ENCODE measurements around the gene MYO16. TPM values are rescaled to one million over a fixed set of nuclear protein-coding genes. Genes with fewer than 3 reads are reported as not detected.
"Not testable (repeated sequence)": the region's sequence is repeated elsewhere in the genome, so short reads cannot be mapped to it uniquely, and the experiment has no call there.

The MYO16 gene
- total RNA-seq, 2 experiments from 2014 or later: not detected

DNA sequence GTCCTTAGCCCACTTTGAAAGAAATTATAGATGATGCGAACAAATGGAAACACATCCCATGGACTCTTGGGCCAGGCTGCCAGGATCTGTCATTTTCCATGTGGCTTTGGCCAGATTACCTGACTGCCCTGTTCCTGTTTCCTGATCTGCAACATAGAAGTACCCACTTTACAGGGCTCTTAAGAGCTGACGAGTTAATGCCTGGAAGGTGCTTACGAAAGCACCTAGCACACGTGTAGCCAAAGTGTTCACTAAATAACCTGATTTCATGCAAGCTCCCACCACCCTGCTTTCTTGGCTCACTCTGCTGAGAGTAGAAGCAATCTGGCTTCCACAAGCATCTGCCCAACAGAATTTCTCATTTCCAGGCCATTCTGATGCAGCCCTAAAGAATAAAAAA lies 575.2 kb downstream of the MYO16 start:
- ChIA-PET POLR2A (no interaction called here), CTCF (no interaction called here)

DNA sequence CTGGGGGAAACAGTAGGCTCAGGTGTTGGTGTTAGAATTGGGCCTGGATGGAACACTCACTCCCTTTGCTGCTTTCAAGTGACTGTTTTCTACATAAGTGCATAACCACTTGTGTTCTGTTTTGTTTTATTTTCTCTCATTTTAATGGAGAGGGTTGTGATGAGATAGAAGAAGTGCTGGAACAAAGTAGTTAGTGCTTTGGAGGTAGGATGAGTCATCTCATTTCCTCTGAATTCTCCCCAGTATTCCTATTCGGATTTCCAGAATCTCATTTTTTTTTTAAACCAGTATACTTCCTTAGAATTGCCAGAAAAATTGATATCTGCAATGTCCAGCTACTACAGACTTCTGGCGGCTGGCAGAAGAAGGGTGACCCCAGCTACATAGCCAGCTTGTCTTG lies 575.9 kb downstream of the MYO16 start:
- CTCF ChIA-PET: no interaction called here
- POLR2A ChIA-PET: no interaction called here

DNA sequence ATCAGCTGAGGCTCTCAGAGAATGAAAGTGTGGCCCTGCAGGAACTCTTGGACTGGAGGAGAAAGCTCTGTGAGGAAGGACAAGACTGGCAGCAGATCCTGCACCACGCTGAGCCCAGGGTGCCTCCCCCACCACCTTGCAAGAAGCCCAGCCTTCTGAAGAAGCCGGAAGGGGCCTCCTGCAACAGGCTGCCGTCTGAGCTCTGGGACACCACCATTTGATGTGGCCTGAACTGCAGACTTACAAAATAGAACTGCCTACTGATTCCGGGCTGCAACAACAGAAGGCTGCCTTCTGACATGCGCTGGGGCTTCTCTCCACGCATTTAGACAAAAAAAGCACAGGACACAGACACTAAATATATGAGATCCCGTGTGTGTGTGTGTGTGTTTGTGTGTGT lies 577.2 kb downstream of the MYO16 start:
- CTCF ChIA-PET: no interaction called here
- POLR2A ChIA-PET: no interaction called here

DNA sequence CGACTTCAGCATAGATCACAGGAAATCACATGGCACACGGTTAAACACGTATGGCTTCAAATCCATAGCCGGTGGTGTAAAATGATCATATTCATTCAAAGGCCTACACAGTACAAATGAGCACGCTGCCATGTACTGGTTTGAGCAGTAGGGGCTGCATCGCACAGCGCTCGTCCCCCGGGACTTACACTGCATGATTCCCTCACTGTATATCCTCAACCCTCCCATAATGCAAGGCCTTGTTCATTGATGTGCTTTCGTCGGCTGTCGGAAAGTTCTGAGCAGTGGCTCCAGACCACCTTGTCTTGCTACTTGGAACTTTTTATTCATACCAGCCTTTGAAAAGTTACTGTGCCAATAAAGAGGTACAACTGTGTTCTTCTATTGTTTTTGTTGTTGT lies 578.2 kb downstream of the MYO16 start:
- CTCF ChIA-PET: no interaction called here
- POLR2A ChIA-PET: no interaction called here

DNA sequence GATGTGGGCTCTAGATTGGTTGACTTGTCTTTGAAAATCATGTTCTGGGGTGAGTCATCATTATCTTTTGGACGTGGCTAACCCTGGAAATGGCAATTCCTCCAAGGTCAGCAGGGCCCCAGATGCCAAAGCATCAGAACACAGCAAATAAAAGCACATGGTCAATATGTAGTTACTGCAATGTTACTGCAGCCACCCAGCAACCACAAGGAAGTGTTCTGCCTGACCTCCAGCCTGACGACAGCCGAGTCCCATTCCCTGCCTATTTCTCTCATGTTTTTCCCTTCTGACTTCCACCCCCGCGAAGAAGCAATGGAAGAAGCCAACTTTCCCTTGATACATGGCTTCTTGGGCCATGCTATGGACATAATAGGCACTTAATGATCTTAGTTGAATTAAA lies 579.1 kb downstream of the MYO16 start:
- ChIA-PET CTCF (no interaction called here), POLR2A (no interaction called here)

DNA sequence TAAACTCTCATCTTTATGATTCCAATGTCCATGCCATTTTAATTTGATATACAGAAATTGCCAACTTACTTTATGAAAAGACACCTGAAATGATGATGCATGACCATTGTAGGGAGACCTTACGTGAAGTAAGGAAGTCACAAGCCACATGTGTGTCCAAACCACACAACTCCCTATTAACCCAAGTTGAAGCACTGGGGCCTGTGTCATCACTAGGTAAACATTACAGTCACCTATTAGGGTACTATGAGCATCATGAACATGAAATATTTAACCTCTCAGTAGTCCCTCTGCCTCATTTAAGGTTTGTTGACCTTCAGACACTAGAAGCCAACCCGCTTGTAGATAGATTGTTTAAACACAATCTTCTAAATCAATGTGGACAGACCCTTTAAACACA lies 580.1 kb downstream of the MYO16 start:
- ChIA-PET POLR2A (no interaction called here), CTCF (no interaction called here)

DNA sequence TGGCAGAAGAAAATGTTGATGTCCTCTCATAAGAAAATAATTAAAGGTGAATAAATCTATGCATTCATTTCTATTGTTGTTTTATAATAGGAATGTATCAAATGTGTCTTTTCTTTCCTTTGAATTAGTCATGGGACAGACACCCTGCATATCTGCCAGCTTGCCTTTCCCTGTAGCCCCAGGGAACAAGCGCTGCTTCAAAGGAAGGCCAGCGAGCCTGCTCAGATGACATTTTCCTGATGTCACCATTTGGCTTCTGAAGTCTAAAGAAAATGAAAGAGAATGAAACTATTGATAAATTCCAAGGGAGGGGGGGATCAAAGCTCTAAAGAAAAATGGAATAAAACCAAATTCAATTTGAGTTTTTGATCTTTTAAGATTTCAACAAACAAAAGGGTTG lies 582.2 kb downstream of the MYO16 start:
- CTCF ChIA-PET: no interaction called here
- POLR2A ChIA-PET: no interaction called here

DNA sequence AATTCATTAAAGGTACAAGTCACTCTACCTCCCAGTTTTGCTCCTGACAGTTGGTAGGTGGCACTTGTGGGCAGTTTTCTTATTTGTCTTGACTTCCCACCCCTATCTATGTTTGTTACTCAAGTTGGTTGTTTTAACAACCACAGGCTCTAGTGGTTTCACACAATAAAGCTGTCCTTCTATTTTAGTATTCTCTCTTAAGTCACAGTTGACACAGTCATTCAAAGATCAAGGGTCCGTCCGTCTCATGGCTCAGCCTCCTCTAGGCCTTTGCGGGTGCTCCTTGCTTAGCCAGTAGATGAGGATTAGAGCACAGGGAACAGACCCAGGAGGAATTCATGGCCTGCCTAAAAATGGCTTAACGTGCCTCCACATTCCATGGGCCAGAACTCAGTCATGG lies 583.2 kb downstream of the MYO16 start:
- POLR2A ChIA-PET: no interaction called here

DNA sequence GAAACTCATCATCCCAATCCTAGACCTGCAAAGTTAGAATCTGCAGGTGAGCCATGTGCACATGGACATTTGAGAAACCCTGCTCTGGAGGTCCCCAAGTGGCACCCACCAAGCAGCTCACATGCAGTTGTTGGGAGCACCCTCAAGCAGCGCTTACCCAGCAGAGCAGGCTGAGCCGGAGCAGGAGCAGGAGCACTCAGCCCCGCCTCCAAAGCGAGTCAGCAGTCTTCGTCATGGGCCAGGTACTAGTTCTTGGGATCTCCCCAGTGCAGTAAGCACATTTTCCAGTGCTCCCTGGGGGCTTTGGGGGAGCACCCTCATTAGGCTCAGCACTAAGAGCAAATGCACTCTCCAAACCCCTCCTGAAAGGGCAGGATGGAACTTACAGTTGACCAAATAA lies 584.3 kb downstream of the MYO16 start:
- ChIA-PET POLR2A (no interaction called here), CTCF (no interaction called here)

More for the DNA sequence above, 583.2 kb downstream of the MYO16 start:
- CTCF ChIA-PET: no interaction called here

DNA sequence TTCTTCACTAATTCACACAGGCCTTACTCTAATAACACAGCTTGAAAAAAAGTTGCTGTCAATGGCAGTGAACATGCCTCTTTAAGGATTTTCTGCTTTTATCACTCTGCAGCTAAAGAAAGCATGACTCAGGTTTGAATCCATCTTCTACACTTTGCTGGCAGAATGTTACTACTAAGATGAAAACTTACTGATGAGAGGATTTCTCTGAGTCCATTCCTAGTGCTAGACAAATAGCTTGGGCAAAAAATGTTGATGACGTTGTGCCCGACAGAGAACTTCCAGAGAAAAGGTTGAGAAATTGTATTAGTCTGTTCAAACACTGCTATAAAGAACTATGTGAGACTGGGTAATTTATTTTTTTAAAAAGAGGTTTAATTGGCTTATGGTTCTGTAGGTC lies 585.0 kb downstream of the MYO16 start:
- CTCF ChIA-PET: no interaction called here
- POLR2A ChIA-PET: no interaction called here

DNA sequence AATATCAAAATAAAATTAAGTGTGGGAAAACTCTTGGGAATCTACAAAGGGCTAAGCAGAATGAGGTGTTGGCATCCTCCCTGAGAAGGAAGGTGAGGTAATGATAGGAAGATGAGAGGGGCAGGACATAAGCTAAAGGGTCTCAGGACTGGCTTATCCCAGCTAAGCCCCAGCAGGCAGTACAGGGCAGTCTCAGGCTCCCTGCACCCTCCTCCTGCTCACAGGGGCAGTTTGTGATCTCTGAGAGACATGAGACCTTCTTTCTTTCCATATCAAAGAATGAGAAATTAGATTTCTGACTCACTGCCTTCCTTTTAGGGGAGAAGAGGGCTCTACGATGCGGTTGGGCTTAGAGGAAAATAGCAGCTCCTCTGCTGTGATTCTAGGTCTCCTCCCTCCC lies 586.0 kb downstream of the MYO16 start:
- CTCF ChIA-PET: no interaction called here
- POLR2A ChIA-PET: no interaction called here

DNA sequence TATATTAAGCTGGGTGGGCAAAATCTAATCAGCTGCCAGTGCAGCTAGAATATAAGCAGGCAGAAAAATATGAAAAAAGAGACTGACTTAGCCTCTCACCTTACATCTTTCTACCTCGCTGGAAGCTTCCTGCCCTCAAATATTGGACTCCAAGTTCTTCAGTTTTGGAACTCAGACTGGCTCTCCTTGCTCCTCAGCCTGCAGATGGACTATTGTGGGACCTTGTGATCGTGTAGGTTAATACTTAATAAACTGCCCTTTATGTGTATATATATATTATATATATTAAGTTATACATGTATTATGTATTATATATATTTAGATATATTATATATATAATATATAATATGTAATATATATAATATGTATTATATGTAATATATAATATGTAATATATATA lies 588.1 kb downstream of the MYO16 start:
- CTCF ChIA-PET, POLR2A ChIA-PET: not testable (repeated sequence)

DNA sequence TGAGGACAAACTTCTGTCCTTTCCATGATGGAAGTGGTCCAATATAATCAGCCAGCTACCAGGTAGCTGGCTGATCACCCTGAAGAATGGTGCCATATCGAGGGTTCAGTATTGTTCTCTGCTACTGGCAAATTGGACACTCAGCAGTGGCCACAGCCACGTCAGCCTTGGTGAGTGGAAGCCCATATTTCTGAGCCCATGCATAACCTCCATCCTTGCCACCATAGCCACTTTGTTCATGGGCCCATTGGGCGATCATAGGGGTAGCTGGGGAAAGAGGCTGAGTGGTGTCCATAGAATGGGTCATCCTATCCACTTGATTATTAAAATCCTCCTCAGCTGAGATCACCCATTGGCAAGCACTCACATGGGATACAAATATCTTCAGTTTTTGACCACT lies 591.2 kb downstream of the MYO16 start:
- CTCF ChIA-PET: no interaction called here

DNA sequence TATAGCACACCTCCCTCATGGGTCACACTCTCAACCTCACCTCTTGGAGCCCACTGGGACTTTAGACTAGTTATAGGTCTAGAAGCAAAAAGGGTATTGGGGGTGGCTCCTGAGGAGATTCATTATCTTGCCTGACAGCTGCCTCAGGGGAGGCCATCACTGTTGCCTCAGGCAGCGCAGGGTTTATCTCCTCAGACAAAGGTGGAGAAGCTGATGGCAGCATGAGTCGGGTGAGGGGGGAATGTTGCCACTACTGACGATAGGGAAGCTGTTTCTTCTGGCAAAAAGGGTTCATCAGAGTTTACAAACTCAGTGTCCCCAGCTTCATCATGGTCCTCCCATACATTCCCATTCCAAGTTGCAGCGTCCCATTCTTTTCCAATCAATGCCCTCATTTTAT lies 594.6 kb downstream of the MYO16 start:
- ChIA-PET CTCF (no interaction called here), POLR2A (no interaction called here)

More for the DNA sequence above, 591.2 kb downstream of the MYO16 start:
- POLR2A ChIA-PET: no interaction called here

DNA sequence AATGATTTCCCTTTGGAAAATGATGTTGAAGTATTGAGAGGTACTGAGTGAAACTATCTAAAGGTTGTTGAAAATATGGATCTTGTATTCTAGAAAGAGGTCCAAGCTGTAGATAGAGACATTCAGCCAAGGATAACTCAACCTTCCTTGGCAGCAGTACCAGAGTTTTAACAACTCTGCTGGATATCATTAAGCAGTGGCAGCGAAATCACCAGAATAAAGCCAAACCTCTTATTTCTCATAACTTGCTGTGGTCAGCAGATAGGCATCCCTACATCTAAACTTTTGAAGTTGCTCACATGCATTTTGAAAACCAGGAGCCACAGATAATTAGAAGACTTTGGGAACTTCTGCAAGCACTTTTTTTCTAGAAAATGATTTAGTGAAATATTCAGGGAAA lies 597.2 kb downstream of the MYO16 start:
- POLR2A ChIA-PET: no interaction called here
- CTCF ChIA-PET: no interaction called here

DNA sequence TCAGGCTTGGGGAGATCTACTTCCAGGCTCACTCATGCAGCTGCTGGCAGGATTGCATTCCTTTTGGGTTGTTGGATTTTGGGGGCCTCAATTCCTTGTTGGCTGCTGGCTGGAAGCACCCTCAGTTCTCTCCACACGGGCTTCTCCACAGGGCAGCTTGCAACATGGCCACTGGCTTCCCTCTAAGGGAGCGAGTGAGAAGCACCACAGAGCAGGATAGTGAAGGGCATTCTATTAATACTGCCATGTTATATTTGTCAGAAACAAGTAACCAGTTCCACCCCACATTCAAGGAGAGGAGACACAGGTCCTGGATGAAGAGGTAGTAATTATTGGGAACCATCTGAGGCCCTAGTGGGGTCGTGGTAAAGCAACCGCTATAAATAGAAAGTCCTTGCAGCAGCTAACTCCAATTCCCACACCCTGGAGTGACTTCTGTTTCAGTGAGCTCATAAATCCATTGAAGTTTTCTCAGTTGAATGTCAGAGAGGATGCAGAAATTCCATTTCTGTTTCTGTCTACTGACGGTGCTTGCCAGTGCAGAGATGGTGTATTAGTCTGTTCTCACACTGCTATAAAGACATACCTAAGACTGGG lies 598.0 kb downstream of the MYO16 start:
- POLR2A ChIA-PET: no interaction called here
- CTCF ChIA-PET: no interaction called here

DNA sequence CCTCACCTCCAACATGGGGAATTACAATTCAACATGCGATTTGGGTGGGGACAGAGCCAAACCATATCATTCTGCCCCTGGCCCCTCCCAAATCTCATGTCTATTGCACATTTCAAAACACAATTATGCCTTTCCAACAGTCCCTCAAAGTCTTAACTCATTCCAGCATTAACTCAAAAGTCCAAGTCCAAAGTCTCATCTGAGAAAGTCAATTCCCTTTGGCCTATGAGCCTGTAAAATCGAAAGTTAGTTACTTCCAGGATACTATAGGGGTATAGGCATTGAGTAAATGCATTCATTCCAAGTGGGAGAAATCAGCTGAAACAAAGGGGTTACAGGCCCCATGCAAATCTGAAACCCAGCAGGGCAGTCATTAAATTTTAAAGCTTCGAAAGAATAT lies 598.8 kb downstream of the MYO16 start:
- ChIA-PET CTCF (no interaction called here), POLR2A (no interaction called here)

DNA sequence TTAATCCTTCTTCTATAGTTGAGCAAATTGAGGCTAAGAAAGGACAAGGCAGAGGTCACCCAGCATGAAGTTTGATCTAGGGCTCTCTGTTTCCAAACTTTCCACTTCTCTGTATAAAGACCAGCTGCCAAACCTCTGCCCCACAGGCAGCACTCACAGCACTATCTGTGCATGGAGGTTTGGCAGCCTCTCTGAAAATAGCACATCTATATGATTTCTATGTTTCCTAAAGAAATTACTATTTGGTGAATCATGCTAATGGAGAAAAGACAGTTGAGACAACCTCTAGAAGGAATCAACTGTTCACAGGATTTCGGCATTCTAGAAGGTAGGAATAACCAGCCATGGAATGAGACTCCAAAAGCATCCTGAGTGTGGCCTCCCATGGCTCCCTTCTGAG lies 602.5 kb downstream of the MYO16 start:
- CTCF ChIA-PET: no interaction called here
- POLR2A ChIA-PET: no interaction called here

DNA sequence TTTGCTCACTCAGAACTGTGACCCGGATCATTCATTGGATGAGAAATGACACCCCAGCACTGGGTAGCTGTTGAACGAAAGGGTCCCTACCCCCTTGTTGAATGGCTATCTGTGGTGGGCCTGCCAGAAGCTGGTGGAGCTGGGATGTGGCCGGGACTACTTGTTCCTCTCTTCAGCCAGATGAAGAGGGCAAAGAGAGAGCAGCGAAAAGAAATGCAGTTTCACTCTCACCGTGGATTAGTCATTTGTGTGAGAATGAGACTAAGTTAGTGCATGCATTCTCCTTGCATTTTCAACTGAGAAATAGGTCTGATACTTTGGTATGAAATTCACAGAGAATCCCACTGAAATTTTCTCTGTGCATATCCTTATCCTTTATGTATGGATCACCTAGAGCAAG lies 603.9 kb downstream of the MYO16 start:
- ChIA-PET CTCF (no interaction called here), POLR2A (no interaction called here)

DNA sequence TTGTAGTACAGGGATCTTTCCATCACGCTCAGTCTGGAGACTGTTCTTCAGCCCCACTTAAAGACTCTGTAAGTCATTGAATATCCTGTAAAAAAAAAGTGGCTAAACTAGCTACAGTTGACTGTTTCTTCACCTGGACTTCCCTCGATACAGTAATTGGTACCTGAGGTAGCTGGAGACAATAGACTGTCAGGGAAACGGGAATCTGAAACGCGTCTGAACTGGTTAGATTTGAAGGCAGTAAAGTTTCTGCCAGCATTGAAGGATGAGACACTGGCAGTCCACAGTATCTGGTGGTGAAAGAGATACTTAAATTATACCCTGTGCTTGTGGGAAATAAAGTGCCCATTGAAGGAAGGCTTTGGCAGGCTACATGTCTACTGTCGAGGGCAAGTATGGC lies 606.5 kb downstream of the MYO16 start:
- POLR2A ChIA-PET: no interaction called here
- CTCF ChIA-PET: no interaction called here

DNA sequence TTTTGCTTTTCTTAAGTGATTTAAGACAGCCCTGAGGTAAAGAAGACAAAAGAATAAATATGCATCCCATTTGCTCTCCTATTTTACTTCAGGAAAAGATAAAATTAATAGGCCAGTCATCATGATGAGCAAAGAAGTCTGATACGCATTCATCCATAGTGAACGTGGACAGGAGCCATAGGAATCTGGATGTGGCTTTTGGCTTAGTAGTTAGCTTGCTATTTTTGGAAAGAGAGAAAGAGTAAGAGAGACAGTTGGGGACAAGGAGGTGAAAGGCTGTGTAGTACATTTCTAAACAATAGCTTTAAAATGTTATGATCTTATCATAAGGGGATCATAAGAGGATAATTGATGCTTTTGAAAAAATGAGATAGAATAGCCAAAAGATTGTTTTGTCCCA lies 611.7 kb downstream of the MYO16 start:
- ChIA-PET CTCF (no interaction called here), POLR2A (no interaction called here)

DNA sequence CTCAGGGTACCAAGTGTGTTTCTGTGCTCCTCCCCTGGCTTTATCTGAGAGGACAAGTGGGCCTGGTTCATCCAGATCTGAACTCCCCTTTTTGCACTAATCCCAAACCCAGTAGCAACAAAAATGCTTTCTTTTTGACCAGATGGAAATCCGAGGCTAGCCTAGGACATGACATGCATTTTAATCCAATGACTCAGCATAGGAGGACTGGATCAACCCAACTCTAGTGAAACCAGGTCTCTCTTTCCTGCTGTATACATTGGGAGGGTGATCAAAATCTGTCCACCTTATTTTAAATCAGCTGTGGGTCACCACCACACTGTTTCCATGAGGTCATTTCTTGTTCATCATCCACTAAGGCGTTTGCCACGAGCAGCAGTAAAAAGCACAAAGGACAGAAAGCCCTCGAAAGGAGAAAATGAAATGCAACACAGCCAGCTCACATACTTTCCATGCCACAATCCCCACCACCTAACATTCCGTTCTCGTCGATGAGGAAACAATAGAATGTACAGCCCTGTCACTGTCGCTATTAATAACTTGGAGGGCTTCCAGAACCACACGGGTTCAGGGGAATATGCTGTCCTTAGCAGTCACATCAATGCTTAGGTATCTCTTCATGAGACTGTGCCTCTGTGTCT lies 614.0 kb downstream of the MYO16 start:
- ChIA-PET CTCF (no interaction called here), POLR2A (no interaction called here)

DNA sequence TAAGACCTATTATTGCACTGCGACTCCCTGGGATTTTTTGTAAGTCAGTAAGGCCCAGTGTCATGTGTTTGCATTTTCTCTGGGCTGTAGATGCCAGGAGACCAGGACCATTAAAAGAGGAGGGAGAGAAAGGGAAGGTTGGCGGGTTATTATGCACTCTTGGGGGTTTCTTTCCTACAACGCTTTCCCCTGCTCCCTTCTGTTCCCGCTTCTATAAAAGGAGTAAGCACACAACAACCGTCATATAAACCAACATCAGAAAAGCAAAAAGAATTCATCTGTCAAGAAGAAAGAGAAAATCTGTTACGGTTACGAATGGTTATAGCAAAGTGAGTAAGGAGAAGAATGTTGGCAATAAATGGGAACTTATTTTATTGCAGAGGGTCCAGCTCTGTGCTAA lies 615.2 kb downstream of the MYO16 start:
- ChIA-PET POLR2A (no interaction called here), CTCF (no interaction called here)

Data from activated CD8-positive, alpha-beta memory T cell treated with anti-CD3 and anti-CD28 coated beads for 36 hours (primary cell).